IPS-18a (cell line): Measurements from ENCODE around the gene HTT.

Experiments used
- H3K27ac ChIP-seq: one replicate; pipeline ENCODE4 v1.5.1; 2013; ENCODE audit warnings: low read length
- H3K27me3 ChIP-seq: one replicate; pipeline ENCODE4 v1.6.1; 2013; ENCODE audit warnings: mild to moderate bottlenecking, low read length; ENCODE audit not compliant: control insufficient read depth, insufficient read depth
- H3K36me3 ChIP-seq: one replicate; pipeline ENCODE4 v1.6.1; 2013; ENCODE audit warnings: low read depth, low read length; ENCODE audit not compliant: control insufficient read depth
- H3K4me1 ChIP-seq: one replicate; pipeline ENCODE4 v1.6.1; 2013; ENCODE audit warnings: low read depth, low read length; ENCODE audit not compliant: control insufficient read depth
- H3K4me3 ChIP-seq: one replicate; pipeline ENCODE4 v1.5.1; 2013; ENCODE audit warnings: low read length
- H3K9ac ChIP-seq: one replicate; pipeline ENCODE4 v1.6.1; 2013; ENCODE audit warnings: mild to moderate bottlenecking, low read length, moderate library complexity
- H3K9me3 ChIP-seq: one replicate; pipeline ENCODE4 v1.6.1; 2013; ENCODE audit warnings: low read depth, low read length; ENCODE audit not compliant: control insufficient read depth

Gene HTT

GRCh38 chr4:3201718-3202702 is 127.5 kb downstream of the HTT start:
- Histone ChIP-seq H3K9ac (no peak overlapping the region), H3K36me3 (peaks cover 38% of the 10 kb centered on the region), H3K4me1 (no peaks in the 10 kb centered on the region), H3K9me3 (no peaks in the 10 kb centered on the region), H3K4me3 (no peak overlapping the region), H3K27me3 (no peaks in the 10 kb centered on the region), H3K27ac (no peak overlapping the region)

- Histone ChIP-seq H3K36me3 (peaks cover 49% of the 10 kb centered on the region), H3K27ac (no peak overlapping the region), H3K4me1 (no peaks in the 10 kb centered on the region), H3K4me3 (no peak overlapping the region), H3K9me3 (no peaks in the 10 kb centered on the region), H3K27me3 (no peaks in the 10 kb centered on the region), H3K9ac (no peak overlapping the region)
Measured at GRCh38 chr4:3202836-3203820, 128.6 kb downstream of the HTT start.

DNA sequence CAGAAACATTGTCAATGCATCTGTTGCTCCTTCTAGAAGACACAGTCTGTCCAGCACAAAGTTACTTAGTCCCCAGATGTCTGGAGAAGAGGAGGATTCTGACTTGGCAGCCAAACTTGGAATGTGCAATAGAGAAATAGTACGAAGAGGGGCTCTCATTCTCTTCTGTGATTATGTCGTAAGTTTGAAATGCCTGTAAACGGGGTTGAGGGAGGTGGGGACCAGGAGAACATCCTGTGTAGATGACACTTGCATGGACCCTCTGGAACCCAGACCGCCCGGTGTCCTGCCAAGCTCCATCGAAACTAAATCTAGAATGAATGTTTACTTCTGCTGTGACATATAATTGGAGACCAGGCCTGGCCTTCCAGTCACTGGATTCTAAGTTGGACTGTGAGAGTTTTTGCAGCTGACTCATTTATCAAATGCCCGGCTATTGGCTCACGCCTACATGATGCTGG is 129.5 kb downstream of the HTT start:
- Histone ChIP-seq H3K9me3 (no peaks in the 10 kb centered on the region), H3K4me3 (no peak overlapping the region), H3K36me3 (peaks cover 54% of the 10 kb centered on the region), H3K27ac (no peak overlapping the region), H3K4me1 (no peaks in the 10 kb centered on the region), H3K9ac (no peak overlapping the region), H3K27me3 (no peaks in the 10 kb centered on the region)

- no peak overlapping the region for H3K9ac ChIP-seq
- H3K36me3 ChIP-seq, result peaks cover 52% of the 10 kb centered on the region
- H3K4me3 ChIP-seq, result no peak overlapping the region
- no peaks in the 10 kb centered on the region for H3K9me3 ChIP-seq
- no peaks in the 10 kb centered on the region for H3K27me3 ChIP-seq
- no peaks in the 10 kb centered on the region for H3K4me1 ChIP-seq
- no peak overlapping the region for H3K27ac ChIP-seq
Measured at GRCh38 chr4:3205995-3206394, 131.5 kb downstream of the HTT start.

GRCh38 chr4:3206439-3207100 is 132.1 kb downstream of the HTT start:
- H3K27me3 ChIP-seq, result no peaks in the 10 kb centered on the region
- H3K9me3 ChIP-seq, result no peaks in the 10 kb centered on the region
- H3K4me1 ChIP-seq, result no peaks in the 10 kb centered on the region
- H3K27ac ChIP-seq, result no peak overlapping the region
- no peak overlapping the region for H3K9ac ChIP-seq
- H3K36me3 ChIP-seq, result peaks cover 54% of the 10 kb centered on the region
- H3K4me3 ChIP-seq, result no peak overlapping the region

GRCh38 chr4:3207531-3208037 is 133.1 kb downstream of the HTT start:
- H3K4me1 ChIP-seq, result no peaks in the 10 kb centered on the region
- H3K4me3 ChIP-seq, result no peak overlapping the region
- H3K27me3 ChIP-seq, result no peaks in the 10 kb centered on the region
- no peak overlapping the region for H3K27ac ChIP-seq
- H3K36me3 ChIP-seq, result peaks cover 63% of the 10 kb centered on the region
- no peaks in the 10 kb centered on the region for H3K9me3 ChIP-seq
- no peak overlapping the region for H3K9ac ChIP-seq

GRCh38 chr4:3208826-3209225 is 134.3 kb downstream of the HTT start:
- Histone ChIP-seq H3K9me3 (no peaks in the 10 kb centered on the region), H3K9ac (no peak overlapping the region), H3K27ac (no peak overlapping the region), H3K36me3 (peaks cover 71% of the 10 kb centered on the region), H3K4me1 (no peaks in the 10 kb centered on the region), H3K27me3 (no peaks in the 10 kb centered on the region), H3K4me3 (no peak overlapping the region)

DNA sequence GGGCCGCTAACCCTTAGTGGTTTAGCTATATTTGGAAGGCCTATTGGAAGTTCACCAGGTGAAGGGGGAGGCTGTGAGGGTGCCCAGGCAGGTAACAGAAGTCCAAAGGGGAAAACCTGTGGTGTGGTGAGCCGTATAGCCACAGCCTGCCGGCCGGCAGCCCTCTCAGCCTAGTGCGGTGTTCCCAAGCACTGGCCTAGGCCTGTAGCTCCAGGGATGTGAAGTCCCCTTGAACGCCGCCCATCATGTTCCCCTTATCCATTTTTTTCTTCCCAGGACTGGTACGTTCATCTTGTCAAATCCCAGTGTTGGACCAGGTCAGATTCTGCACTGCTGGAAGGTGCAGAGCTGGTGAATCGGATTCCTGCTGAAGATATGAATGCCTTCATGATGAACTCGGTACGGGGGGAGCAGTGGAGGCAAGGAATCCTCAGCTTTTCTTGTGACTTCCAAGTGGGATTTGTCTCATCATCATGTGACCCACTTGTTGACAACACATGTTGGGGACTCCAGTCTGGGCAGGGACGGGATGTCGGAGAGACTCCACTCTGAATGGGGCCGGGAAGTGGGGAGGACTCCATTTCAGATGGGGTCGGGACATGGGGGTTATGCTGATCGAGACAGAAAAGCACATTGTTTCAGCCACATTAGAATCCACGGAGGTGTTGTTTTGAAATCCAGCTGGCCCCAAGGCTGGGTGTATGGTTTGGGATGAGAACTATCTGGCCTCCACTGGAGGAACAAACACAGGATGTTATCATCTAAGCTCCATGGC is 135.3 kb downstream of the HTT start:
- Histone ChIP-seq H3K4me1 (no peaks in the 10 kb centered on the region), H3K36me3 (peaks cover 76% of the 10 kb centered on the region), H3K27ac (no peak overlapping the region)

GRCh38 chr4:3210467-3210866 is 136.0 kb downstream of the HTT start:
- no peak overlapping the region for H3K9ac ChIP-seq
- no peaks in the 10 kb centered on the region for H3K9me3 ChIP-seq
- no peak overlapping the region for H3K4me3 ChIP-seq
- H3K36me3 ChIP-seq, result peaks cover 84% of the 10 kb centered on the region
- no peak overlapping the region for H3K27ac ChIP-seq
- H3K4me1 ChIP-seq, result no peaks in the 10 kb centered on the region
- H3K27me3 ChIP-seq, result no peaks in the 10 kb centered on the region

More for the DNA sequence above, 135.3 kb downstream of the HTT start:
- Histone ChIP-seq H3K4me3 (no peak overlapping the region), H3K27me3 (no peaks in the 10 kb centered on the region), H3K9me3 (no peaks in the 10 kb centered on the region), H3K9ac (no peak overlapping the region)

GRCh38 chr4:3211866-3212265 is 137.4 kb downstream of the HTT start:
- Histone ChIP-seq H3K4me3 (no peak overlapping the region), H3K27ac (no peak overlapping the region), H3K9me3 (no peaks in the 10 kb centered on the region), H3K27me3 (no peaks in the 10 kb centered on the region), H3K9ac (no peak overlapping the region), H3K4me1 (no peaks in the 10 kb centered on the region), H3K36me3 (peaks cover 85% of the 10 kb centered on the region)
